ENCODE measurements around the gene SLC22A5.

DNA sequence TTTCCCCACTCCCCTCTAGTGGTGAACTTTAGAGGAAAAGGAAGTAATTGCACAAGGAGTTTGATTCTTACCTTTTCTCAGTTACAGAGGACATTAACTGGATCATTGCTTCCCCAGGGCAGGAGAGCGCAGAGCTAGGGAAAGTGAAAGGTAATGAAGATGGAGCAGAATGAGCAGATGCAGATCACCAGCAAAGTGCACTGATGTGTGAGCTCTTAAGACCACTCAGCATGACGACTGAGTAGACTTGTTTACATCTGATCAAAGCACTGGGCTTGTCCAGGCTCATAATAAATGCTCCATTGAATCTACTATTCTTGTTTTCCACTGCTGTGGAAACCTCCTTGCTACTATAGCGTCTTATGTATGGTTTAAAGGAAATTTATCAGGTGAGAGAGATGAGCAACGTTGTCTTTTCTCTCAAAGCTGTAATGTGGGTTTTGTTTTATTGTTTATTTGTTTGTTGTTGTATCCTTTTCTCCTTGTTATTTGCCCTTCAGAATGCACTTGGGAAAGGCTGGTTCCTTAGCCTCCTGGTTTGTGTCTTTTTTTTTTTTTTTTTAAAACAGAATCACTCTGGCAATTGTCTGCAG lies 25.3 kb downstream of the SLC22A5 start:
- TF ChIP-seq, protein P1, sequence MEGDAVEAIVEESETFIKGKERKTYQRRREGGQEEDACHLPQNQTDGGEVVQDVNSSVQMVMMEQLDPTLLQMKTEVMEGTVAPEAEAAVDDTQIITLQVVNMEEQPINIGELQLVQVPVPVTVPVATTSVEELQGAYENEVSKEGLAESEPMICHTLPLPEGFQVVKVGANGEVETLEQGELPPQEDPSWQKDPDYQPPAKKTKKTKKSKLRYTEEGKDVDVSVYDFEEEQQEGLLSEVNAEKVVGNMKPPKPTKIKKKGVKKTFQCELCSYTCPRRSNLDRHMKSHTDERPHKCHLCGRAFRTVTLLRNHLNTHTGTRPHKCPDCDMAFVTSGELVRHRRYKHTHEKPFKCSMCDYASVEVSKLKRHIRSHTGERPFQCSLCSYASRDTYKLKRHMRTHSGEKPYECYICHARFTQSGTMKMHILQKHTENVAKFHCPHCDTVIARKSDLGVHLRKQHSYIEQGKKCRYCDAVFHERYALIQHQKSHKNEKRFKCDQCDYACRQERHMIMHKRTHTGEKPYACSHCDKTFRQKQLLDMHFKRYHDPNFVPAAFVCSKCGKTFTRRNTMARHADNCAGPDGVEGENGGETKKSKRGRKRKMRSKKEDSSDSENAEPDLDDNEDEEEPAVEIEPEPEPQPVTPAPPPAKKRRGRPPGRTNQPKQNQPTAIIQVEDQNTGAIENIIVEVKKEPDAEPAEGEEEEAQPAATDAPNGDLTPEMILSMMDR (IDR thresholded peaks at IDR 0.05) = no peak
- no peak for TF ChIP-seq POLR2A (IDR thresholded peaks at IDR 0.05)

Measured in Peyer's patch (tissue), 4 donors.